Measurements from ENCODE around the gene LGMN.

DNA sequence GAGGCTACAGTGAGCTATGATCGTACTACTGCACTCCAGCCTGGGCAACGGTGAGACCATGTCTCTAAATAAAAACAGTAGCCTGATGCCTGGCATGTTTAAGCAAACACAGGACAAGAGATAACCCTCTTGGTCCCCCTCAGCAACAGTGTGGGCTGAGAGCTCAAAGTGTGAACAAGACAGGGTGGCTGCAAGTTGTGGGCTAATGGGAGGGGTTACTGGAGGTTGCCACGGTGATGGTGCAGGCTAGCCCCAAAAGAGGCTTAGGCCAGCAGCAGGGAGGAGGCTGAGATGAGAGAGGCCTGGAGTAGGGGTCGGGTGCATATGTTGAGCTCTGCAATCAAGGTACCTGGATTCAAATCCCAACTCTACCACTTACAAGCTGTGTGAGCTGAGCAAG is 3.4 kb upstream of the LGMN start:
- TF ChIP-seq YY1 (IDR thresholded peaks at IDR 0.05; ENCODE audit: insufficient read depth, insufficient read length) = no peak
- TF ChIP-seq ZNF274 (IDR thresholded peaks at IDR 0.05; ENCODE audit: low read depth, low read length) = no peak
- no peak for TF ChIP-seq SUZ12 (IDR thresholded peaks at IDR 0.05; ENCODE audit: extremely low read depth, insufficient read depth, insufficient read length)

Data from NT2/D1 (cell line).